Neural crest cell (in vitro differentiated cells): ENCODE results near the gene SLFNL1. TPM values are rescaled to one million over a fixed set of nuclear protein-coding genes. Genes with fewer than 3 reads are reported as not detected.

Source experiments
- DNase-seq: peaks from one replicate; pipeline ENCODE4 v3.0.0; 2021; ENCODE audit warnings: low read depth, mixed read lengths, low spot score
- H3K27ac Mint-ChIP-seq: one replicate; pipeline ENCODE4 v1.8.0; 2021; ENCODE audit warnings: mild to moderate bottlenecking, mixed read lengths; ENCODE audit not compliant: unreplicated experiment
- H3K27me3 Mint-ChIP-seq: 2 replicates; pipeline ENCODE4 v1.8.0; 2021; ENCODE audit warnings: low read depth, mild to moderate bottlenecking, mixed read lengths
- H3K36me3 Mint-ChIP-seq: 2 replicates; pipeline ENCODE4 v1.8.0; 2021; ENCODE audit warnings: low read depth, mild to moderate bottlenecking, mixed read lengths
- H3K4me1 Mint-ChIP-seq: 2 replicates; pipeline ENCODE4 v1.8.0; 2021; ENCODE audit warnings: mixed read lengths
- H3K4me3 Mint-ChIP-seq: one replicate; pipeline ENCODE4 v1.8.0; 2021; ENCODE audit warnings: mild to moderate bottlenecking, mixed read lengths
- H3K9me3 Mint-ChIP-seq: 2 replicates; pipeline ENCODE4 v1.8.0; 2021; ENCODE audit warnings: mixed read lengths
- CTCF ChIP-seq: fragments of 200-600 bp; sonication (generic); conservative IDR thresholded peaks from 2 replicates; pipeline ENCODE4 v1.5.0; 2021; ENCODE audit warnings: antibody characterized with exemption, mild to moderate bottlenecking
- total RNA-seq: library from RNA; stranded (reverse); gene quantifications from 2 replicates; pipeline ENCODE4 v1.2.1, GENCODE V29; 2021

The SLFNL1 gene
- total RNA-seq, 1 donor from 2014 or later, result 0.37 TPM

GRCh38 chr1:40973912-40974311, 47.6 kb downstream of the SLFNL1 start:
- no peak for DNase-seq
- H3K36me3 Mint-ChIP-seq, result no peaks in the 10 kb centered on the region
- no peaks in the 10 kb centered on the region for H3K27me3 Mint-ChIP-seq
- no peak overlapping the region for H3K27ac Mint-ChIP-seq
- H3K9me3 Mint-ChIP-seq, result peaks cover 5% of the 10 kb centered on the region
- no peak for TF ChIP-seq CTCF
- no peak overlapping the region for H3K4me3 Mint-ChIP-seq
- H3K4me1 Mint-ChIP-seq, result peaks cover 2% of the 10 kb centered on the region

- no peaks in the 10 kb centered on the region for H3K4me1 Mint-ChIP-seq
- H3K9me3 Mint-ChIP-seq, result peaks cover 3% of the 10 kb centered on the region
- no peaks in the 10 kb centered on the region for H3K36me3 Mint-ChIP-seq
- no peaks in the 10 kb centered on the region for H3K27me3 Mint-ChIP-seq
- TF ChIP-seq CTCF, result no peak
- no peak overlapping the region for H3K27ac Mint-ChIP-seq
- DNase-seq, result no peak
- H3K4me3 Mint-ChIP-seq, result no peak overlapping the region
Observed at GRCh38 chr1:40971966-40972365, 49.6 kb downstream of the SLFNL1 start.

- H3K27me3 Mint-ChIP-seq, result no peaks in the 10 kb centered on the region
- H3K9me3 Mint-ChIP-seq, result no peaks in the 10 kb centered on the region
- no peak for DNase-seq
- no peak overlapping the region for H3K27ac Mint-ChIP-seq
- H3K36me3 Mint-ChIP-seq, result no peaks in the 10 kb centered on the region
- no peak for TF ChIP-seq CTCF
- no peak overlapping the region for H3K4me3 Mint-ChIP-seq
- no peaks in the 10 kb centered on the region for H3K4me1 Mint-ChIP-seq
Observed at GRCh38 chr1:40969445-40969844, 52.1 kb downstream of the SLFNL1 start.

GRCh38 chr1:40966417-40966816, 55.1 kb downstream of the SLFNL1 start:
- Mint-ChIP-seq H3K4me3 (no peak overlapping the region), H3K4me1 (no peaks in the 10 kb centered on the region), H3K36me3 (no peaks in the 10 kb centered on the region), H3K9me3 (no peaks in the 10 kb centered on the region), H3K27ac (no peak overlapping the region), H3K27me3 (no peaks in the 10 kb centered on the region)
- DNase-seq, result no peak
- no peak for TF ChIP-seq CTCF

Other genes starting within 250 kb of the SLFNL1 start
- gene KCNQ4, start 237.9 kb downstream of the SLFNL1 start, total RNA-seq, result 0.89 and 0.91 TPM in 2 replicates
- gene CITED4, start 159.4 kb downstream of the SLFNL1 start, total RNA-seq, result 11.3 TPM in 2 replicates
- gene CTPS1, start 42.0 kb downstream of the SLFNL1 start, total RNA-seq, result 111 and 114 TPM in 2 replicates
- 45.8 and 50.6 TPM in 2 replicates for gene SCMH1, start 220.6 kb upstream of the SLFNL1 start, total RNA-seq